HCT116 (cell line): Measurements from ENCODE around the gene RNASEH2A. TPM values are rescaled to one million over a fixed set of nuclear protein-coding genes. Genes with fewer than 3 reads are reported as not detected.
A peak's percentile ranks its signal among the peaks of the same experiment; 100 is the strongest.

Experiments used
- ATAC-seq: fragments of 200-7000 bp; cut with Tn5 transposase; 2 replicates; pipeline ENCODE4 v1.9.1; 2020; ENCODE audit warnings: mild to moderate bottlenecking, moderate library complexity
- BruUV-seq: library from RNA; stranded (reverse); fragments of 400-500 nt; replicated peaks from 2 replicates; lab custom pipeline; 2021; lab: Mats Ljungman, UMichigan
- CTCF ChIA-PET: fragments of 300-600 bp; sonication (Branson Sonifier 250); formaldehyde crosslinking; loops from one replicate; lab custom pipeline; 2021; ENCODE audit warnings: antibody characterized with exemption; lab: Charles Lee
- POLR2A ChIA-PET: fragments of 300-600, 350-600 bp; sonication (Branson Sonifier 250); formaldehyde crosslinking; loops from one replicate; lab custom pipeline; 2021; ENCODE audit warnings: antibody characterized with exemption; lab: Charles Lee
- RAD21 ChIA-PET, 2 experiments: fragments of 300-600 bp; sonication (Branson Sonifier 250); formaldehyde crosslinking; loops; one replicate each; lab custom pipeline; 2023; ENCODE audit warnings: low total read pairs in 2 of 2; ENCODE audit not compliant: uncharacterized antibody in 2 of 2, unreplicated experiment in 2 of 2, low non-redundant PET in 1 of 2; lab: Charles Lee
- DNase-seq: peaks from one replicate; pipeline ENCODE4 v3.0.0-alpha.2; 2010; ENCODE audit warnings: low read depth, low spot score
- H2AFZ ChIP-seq: fragments of 200-600 bp; shearing (Covaris generic), sonication (generic); 2 replicates; pipeline ENCODE4 v1.6.1; 2017; ENCODE audit warnings: low read depth, mixed run types, mixed read lengths, antibody characterized with exemption, low read length; ENCODE audit not compliant: poor library complexity, severe bottlenecking
- H3K27ac ChIP-seq: 2 replicates; pipeline ENCODE4 v1.5.1; 2012; ENCODE audit warnings: low read depth, low read length
- H3K27me3 ChIP-seq: fragments of 200-600 bp; sonication (generic); 2 replicates; pipeline ENCODE4 v1.6.1; 2016; ENCODE audit warnings: mixed run types, low read length, mixed read lengths; ENCODE audit not compliant: insufficient read depth
- H3K36me3 ChIP-seq, 2 experiments: fragments of 200-500 bp in 1 of 2; fragments of 200-600 bp in 1 of 2; sonication (Bioruptor generic) in 1 of 2; sonication (generic) in 1 of 2; 2 replicates each; pipeline versions ENCODE4 v1.5.1 to v1.6.1; 2014 to 2016; ENCODE audit warnings: low read length in 2 of 2, inconsistent platforms in 1 of 2, mixed read lengths in 1 of 2, mixed run types in 1 of 2; ENCODE audit not compliant: insufficient read depth in 2 of 2, control insufficient read depth in 1 of 2
- H3K4me1 ChIP-seq, 2 experiments: fragments of 200-600 bp in 1 of 2; sonication (generic) in 1 of 2; 2 replicates each; pipeline versions ENCODE4 v1.5.1 to v1.6.1; 2012 to 2017; ENCODE audit warnings: low read length in 2 of 2, inconsistent platforms in 1 of 2, mild to moderate bottlenecking in 1 of 2, mixed read lengths in 1 of 2, mixed run types in 1 of 2, moderate library complexity in 1 of 2; ENCODE audit not compliant: insufficient read depth in 2 of 2, control insufficient read depth in 1 of 2
- H3K4me2 ChIP-seq: fragments of 200-600 bp; sonication (generic); 2 replicates; pipeline ENCODE4 v1.6.1; 2017; ENCODE audit warnings: mixed run types, low read length, mixed read lengths
- H3K4me3 ChIP-seq, 2 experiments: fragments of 200-600 bp in 1 of 2; sonication (generic) in 1 of 2; replicated peaks in 1 of 2; 2 replicates each; pipeline ENCODE4 v1.5.1; 2011 to 2016; ENCODE audit warnings: low read length in 2 of 2, control low read depth in 1 of 2, low read depth in 1 of 2, mild to moderate bottlenecking in 1 of 2, mixed read lengths in 1 of 2, mixed run types in 1 of 2
- H3K79me2 ChIP-seq: fragments of 200-600 bp; sonication (generic); 2 replicates; pipeline ENCODE4 v1.6.1; 2017; ENCODE audit warnings: mild to moderate bottlenecking, mixed run types, low read length, moderate library complexity, mixed read lengths; ENCODE audit not compliant: insufficient read depth
- H3K9ac ChIP-seq: fragments of 200-600 bp; sonication (generic); 2 replicates; pipeline ENCODE4 v1.6.1; 2016; ENCODE audit warnings: low read length, mixed read lengths
- H3K9me2 ChIP-seq: fragments of 200-600 bp; sonication (generic), shearing (Covaris generic); 2 replicates; pipeline ENCODE4 v1.6.1; 2017; ENCODE audit warnings: mixed run types, mild to moderate bottlenecking, moderate library complexity; ENCODE audit not compliant: insufficient read depth
- H3K9me3 ChIP-seq, 2 experiments: fragments of 200-500 bp in 1 of 2; fragments of 200-600 bp in 1 of 2; sonication (Bioruptor generic) in 1 of 2; sonication (generic) in 1 of 2; 2 replicates each; pipeline ENCODE4 v1.6.1; 2014 to 2017; ENCODE audit warnings: low read length in 2 of 2, mixed read lengths in 2 of 2, inconsistent platforms in 1 of 2, low read depth in 1 of 2, mild to moderate bottlenecking in 1 of 2, mixed run types in 1 of 2, moderate library complexity in 1 of 2; ENCODE audit not compliant: control insufficient read depth in 1 of 2, insufficient read depth in 1 of 2
- H4K20me1 ChIP-seq: fragments of 200-600 bp; sonication (generic), shearing (Covaris generic); 2 replicates; pipeline ENCODE4 v1.6.1; 2017; ENCODE audit warnings: mixed run types, mild to moderate bottlenecking, moderate library complexity; ENCODE audit not compliant: insufficient read depth
- CBX3 ChIP-seq: IDR thresholded peaks from 2 replicates; pipeline ENCODE4 v1.6.1; 2012; ENCODE audit warnings: low read depth
- ELF1 ChIP-seq: IDR thresholded peaks from 2 replicates; pipeline ENCODE4 v1.6.1; 2012; ENCODE audit warnings: low read depth, borderline replicate concordance
- EZH2 ChIP-seq: fragments of 200-600 bp; sonication (generic); IDR thresholded peaks from 2 replicates; pipeline ENCODE4 v1.6.1; 2017; ENCODE audit warnings: antibody characterized with exemption, mixed run types
- FOSL1 ChIP-seq: IDR thresholded peaks from 2 replicates; pipeline ENCODE4 v1.6.1; 2012; ENCODE audit warnings: low read depth
- JUND ChIP-seq: IDR thresholded peaks from 2 replicates; pipeline ENCODE4 v1.6.1; 2012
- POLR2A ChIP-seq: IDR thresholded peaks from 2 replicates; pipeline ENCODE4 v1.7.0; 2011; ENCODE audit warnings: borderline replicate concordance; ENCODE audit not compliant: insufficient read depth, insufficient read length; ENCODE audit errors: extremely low read depth
- POLR2AphosphoS5 ChIP-seq: IDR thresholded peaks from 2 replicates; pipeline ENCODE4 v1.6.1; 2011; ENCODE audit warnings: mild to moderate bottlenecking, low read depth, low read length, moderate library complexity
- TCF7L2 ChIP-seq: IDR thresholded peaks from 2 replicates; pipeline ENCODE4 v1.7.0; 2011; ENCODE audit warnings: borderline replicate concordance, inconsistent platforms; ENCODE audit not compliant: insufficient read depth, insufficient read length; ENCODE audit errors: extremely low read depth
- YY1 ChIP-seq: IDR thresholded peaks from 2 replicates; pipeline ENCODE4 v1.6.1; 2011; ENCODE audit warnings: low read length, low read depth, moderate library complexity, mild to moderate bottlenecking; ENCODE audit not compliant: insufficient replicate concordance; ENCODE audit errors: extremely low read depth
- ZFX ChIP-seq: fragments of 450-650 bp; IDR thresholded peaks from 2 replicates; pipeline ENCODE4 v1.6.1; 2017
- intact Hi-C: fragments of 100-400 bp; cut with micrococcal nuclease; formaldehyde crosslinking; loops from 2 replicates; pipeline ENCODE4 v1.10.0; 2022
- total RNA-seq: library from RNA; stranded (reverse); gene quantifications from one replicate; pipeline ENCODE4 v1.2.1, GENCODE V29; 2021; ENCODE audit not compliant: unreplicated experiment
- TF ChIP-seq, protein P1 (sequence below), 3 experiments: fragments of 200-600 bp in 1 of 3; sonication (generic) in 1 of 3; IDR thresholded peaks in 2 of 3; conservative IDR thresholded peaks in 1 of 3; 2 replicates each; pipeline ENCODE4 v1.5.1; 2012 to 2017; ENCODE audit warnings: low read depth in 2 of 3, low read length in 2 of 3, antibody characterized with exemption in 1 of 3, borderline replicate concordance in 1 of 3, control low read depth in 1 of 3, mild to moderate bottlenecking in 1 of 3, mixed read lengths in 1 of 3, mixed run types in 1 of 3, moderate library complexity in 1 of 3; ENCODE audit not compliant: insufficient read depth in 1 of 3

RNASEH2A gene
- total RNA-seq, 1 experiment from 2014 or later, result 54.5 TPM

GRCh38 chr19:12791345-12792050 is 14.9 kb upstream of the RNASEH2A start, which contains the start of gene JUNB (continued):
- TF ChIP-seq YY1 (peak; percentile 43), EZH2 (no peak), JUND (no peak), CBX3 (no peak), ELF1 (no peak)

- no peaks in the 10 kb centered on the region for H4K20me1 ChIP-seq
- no peak overlapping the region for H2AFZ ChIP-seq
- H3K4me2 ChIP-seq, result peak overlapping the region; percentile 99
- TSS peak; percentile 78 for BruUV-seq
- TF ChIP-seq ZFX (peak; percentile 9; the same call in 1 of the 2 replicates), POLR2AphosphoS5 (peak; percentile 59; the same call in 1 of the 2 replicates), POLR2A (peak; percentile 3), CBX3 (no peak), FOSL1 (no peak), YY1 (peak; percentile 5), TCF7L2 (peak; percentile 85), ELF1 (no peak)
- TF ChIP-seq, protein P1, sequence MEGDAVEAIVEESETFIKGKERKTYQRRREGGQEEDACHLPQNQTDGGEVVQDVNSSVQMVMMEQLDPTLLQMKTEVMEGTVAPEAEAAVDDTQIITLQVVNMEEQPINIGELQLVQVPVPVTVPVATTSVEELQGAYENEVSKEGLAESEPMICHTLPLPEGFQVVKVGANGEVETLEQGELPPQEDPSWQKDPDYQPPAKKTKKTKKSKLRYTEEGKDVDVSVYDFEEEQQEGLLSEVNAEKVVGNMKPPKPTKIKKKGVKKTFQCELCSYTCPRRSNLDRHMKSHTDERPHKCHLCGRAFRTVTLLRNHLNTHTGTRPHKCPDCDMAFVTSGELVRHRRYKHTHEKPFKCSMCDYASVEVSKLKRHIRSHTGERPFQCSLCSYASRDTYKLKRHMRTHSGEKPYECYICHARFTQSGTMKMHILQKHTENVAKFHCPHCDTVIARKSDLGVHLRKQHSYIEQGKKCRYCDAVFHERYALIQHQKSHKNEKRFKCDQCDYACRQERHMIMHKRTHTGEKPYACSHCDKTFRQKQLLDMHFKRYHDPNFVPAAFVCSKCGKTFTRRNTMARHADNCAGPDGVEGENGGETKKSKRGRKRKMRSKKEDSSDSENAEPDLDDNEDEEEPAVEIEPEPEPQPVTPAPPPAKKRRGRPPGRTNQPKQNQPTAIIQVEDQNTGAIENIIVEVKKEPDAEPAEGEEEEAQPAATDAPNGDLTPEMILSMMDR (IDR thresholded peaks at IDR 0.05 in 2 of 3, conservative IDR thresholded peaks at IDR 0.05 in 1 of 3; ENCODE audit: borderline replicate concordance in 1 of 3, insufficient read depth in 1 of 3, low read depth in 2 of 3, low read length in 2 of 3), result no peak
- H3K9me3 ChIP-seq, result no peaks in the 10 kb centered on the region
- no peaks in the 10 kb centered on the region for H3K9me2 ChIP-seq
- DNase-seq (no peak), ATAC-seq (no peak)
- ChIA-PET RAD21 (interaction anchor here (1.1 to 1.4 kb wide), 5 partner anchors 14 to 26 kb away, joined by 3 to 8 read pairs (median 5); partner anchors contain the start of gene HOOK2 (in 1 of the 2)), POLR2A (interaction anchor here (0.6 to 6.7 kb wide), 18 partner anchors 8 to 127 kb away, joined by 3 to 172 read pairs (median 5); partner anchors contain the start of genes DHPS, HOOK2, PRDX2 and RNASEH2A), CTCF (interaction anchor here (1.6 to 7.4 kb wide), 4 partner anchors 16 to 35 kb away, joined by 6 to 88 read pairs (median 28); partner anchors contain the start of gene HOOK2)
- H3K27me3 ChIP-seq, result no peaks in the 10 kb centered on the region
- peak overlapping the region; percentile 77 to 84 for H3K4me3 ChIP-seq
- peak overlapping the region; percentile 93 for H3K9ac ChIP-seq
- peak overlapping the region; percentile 96 for H3K27ac ChIP-seq
- intact Hi-C loops, result loop anchor here (2.0 kb wide), 1 partner anchor 13 kb away; no protein-coding TSS in a partner anchor
- peaks cover 19% of the 10 kb centered on the region for H3K79me2 ChIP-seq
- no peaks in the 10 kb centered on the region for H3K36me3 ChIP-seq
- peaks cover 53 to 89% of the 10 kb centered on the region in 2 experiments for H3K4me1 ChIP-seq
These were observed 14.1 kb upstream of the RNASEH2A start for GRCh38 chr19:12792051-12792852.
